Esophagus (tissue), 2 donors: ENCODE results near the gene NT5C. TPM values are rescaled to one million over a fixed set of nuclear protein-coding genes. Genes with fewer than 3 reads are reported as not detected.

Experiments used
- H3K27ac ChIP-seq, 2 donors: one replicate each; pipeline ENCODE4 v1.5.1; 2013; ENCODE audit warnings: low read depth in 2 of 2, mild to moderate bottlenecking in 2 of 2, inconsistent platforms in 1 of 2, low read length in 1 of 2, moderate library complexity in 1 of 2
- H3K27me3 ChIP-seq, 2 donors: one replicate each; pipeline ENCODE4 v1.6.1; 2013; ENCODE audit warnings: low read length in 2 of 2, control low read depth in 1 of 2, mild to moderate bottlenecking in 1 of 2; ENCODE audit not compliant: insufficient read depth in 2 of 2, control insufficient read depth in 1 of 2
- H3K36me3 ChIP-seq, 2 donors: one replicate each; pipeline ENCODE4 v1.6.1; 2013; ENCODE audit warnings: low read length in 1 of 2; ENCODE audit not compliant: control insufficient read depth in 2 of 2, insufficient read depth in 2 of 2
- H3K4me1 ChIP-seq, 2 donors: one replicate each; pipeline ENCODE4 v1.6.1; 2013; ENCODE audit warnings: low read length in 1 of 2; ENCODE audit not compliant: control insufficient read depth in 2 of 2, insufficient read depth in 2 of 2
- H3K4me3 ChIP-seq, 2 donors: one replicate each; pipeline ENCODE4 v1.5.1; 2013; ENCODE audit warnings: low read length in 2 of 2, mild to moderate bottlenecking in 2 of 2, low read depth in 1 of 2, moderate library complexity in 1 of 2
- H3K9me3 ChIP-seq, 2 donors: one replicate each; pipeline ENCODE4 v1.6.1; 2013; ENCODE audit warnings: mild to moderate bottlenecking in 2 of 2, low read depth in 1 of 2, low read length in 1 of 2, moderate library complexity in 1 of 2; ENCODE audit not compliant: control insufficient read depth in 2 of 2, insufficient read depth in 1 of 2
- WGBS, 2 donors: extraction: QIAGEN DNeasy Blood & Tissue Kit; methylation state at CpG; one replicate each; pipeline ENCODE4 v1.1.7; 2013; 5-methylcytosine and 5-hydroxymethylcytosine counted together
- polyA plus RNA-seq, 2 donors: library from polyadenylated mRNA; stranded (reverse); fragments of 200-250 nt; gene quantifications; one replicate each; pipeline ENCODE4 v1.2.3, GENCODE V29; 2013
- donor health status: healthy with polysubstance abuse.
- donor health status: Bipolar disorder and iron deficiency.

The NT5C gene
- polyA plus RNA-seq, 2 donors, result 64.2 to 79.0 TPM

GRCh38 chr17:75098861-75099260 is 32.7 kb downstream of the NT5C start:
- 74 to 80% methylated on average over 7 of the region's 7 CpGs for WGBS, 2 donors
- no peak overlapping the region for H3K27ac ChIP-seq
- peaks cover 0 to 16% of the 10 kb centered on the region in 2 donors for H3K36me3 ChIP-seq
- no peaks in the 10 kb centered on the region for H3K9me3 ChIP-seq
- no peak overlapping the region for H3K4me3 ChIP-seq
- peaks cover 0 to 19% of the 10 kb centered on the region in 2 donors for H3K4me1 ChIP-seq
- H3K27me3 ChIP-seq, result no peaks in the 10 kb centered on the region

DNA sequence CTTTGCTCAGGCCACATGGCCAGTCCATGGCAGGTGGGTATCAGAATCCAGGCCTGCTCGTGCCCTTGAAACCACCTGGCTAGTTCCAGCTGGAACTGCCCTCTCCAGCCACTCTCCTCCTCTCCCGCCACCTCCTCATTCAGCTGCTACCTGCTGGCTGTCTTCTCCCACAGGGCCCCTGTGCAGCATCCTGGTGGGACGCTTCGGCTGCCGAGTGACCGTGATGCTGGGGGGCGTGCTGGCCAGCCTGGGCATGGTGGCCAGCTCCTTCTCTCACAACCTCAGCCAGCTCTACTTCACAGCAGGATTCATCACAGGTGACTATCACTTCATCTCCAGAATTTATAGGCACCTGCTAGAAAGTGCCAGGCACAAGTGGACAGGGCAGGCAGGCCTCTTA is 33.7 kb downstream of the NT5C start:
- H3K4me3 ChIP-seq, result no peak overlapping the region
- H3K36me3 ChIP-seq, result peaks cover 0 to 15% of the 10 kb centered on the region in 2 donors
- no peaks in the 10 kb centered on the region for H3K9me3 ChIP-seq
- H3K27me3 ChIP-seq, result no peaks in the 10 kb centered on the region
- peaks cover 0 to 29% of the 10 kb centered on the region in 2 donors for H3K4me1 ChIP-seq
- WGBS, 2 donors, result 90 to 96% methylated on average over 7 of the region's 7 CpGs
- no peak overlapping the region for H3K27ac ChIP-seq

- Histone ChIP-seq H3K4me1 (peaks cover 0 to 43% of the 10 kb centered on the region in 2 donors), H3K27ac (peak overlapping the region; percentile 64 to 79), H3K4me3 (no peak overlapping the region), H3K36me3 (peaks cover 0 to 15% of the 10 kb centered on the region in 2 donors), H3K27me3 (no peaks in the 10 kb centered on the region), H3K9me3 (no peaks in the 10 kb centered on the region)
- whole genome bisulfite sequencing, 2 donors, result 26 to 28% methylated on average over 14 of the region's 14 CpGs
These were observed 35.4 kb downstream of the NT5C start for GRCh38 chr17:75096082-75096625.

GRCh38 chr17:75094871-75095399 is 36.6 kb downstream of the NT5C start:
- 76 to 81% methylated on average over 16 of the region's 16 CpGs for WGBS, 2 donors
- Histone ChIP-seq H3K36me3 (peaks cover 0 to 6% of the 10 kb centered on the region in 2 donors), H3K9me3 (no peaks in the 10 kb centered on the region), H3K27me3 (no peaks in the 10 kb centered on the region), H3K4me3 (no peak overlapping the region), H3K27ac (peak overlapping the region; percentile 8 to 61), H3K4me1 (peaks cover 0 to 52% of the 10 kb centered on the region in 2 donors)

DNA sequence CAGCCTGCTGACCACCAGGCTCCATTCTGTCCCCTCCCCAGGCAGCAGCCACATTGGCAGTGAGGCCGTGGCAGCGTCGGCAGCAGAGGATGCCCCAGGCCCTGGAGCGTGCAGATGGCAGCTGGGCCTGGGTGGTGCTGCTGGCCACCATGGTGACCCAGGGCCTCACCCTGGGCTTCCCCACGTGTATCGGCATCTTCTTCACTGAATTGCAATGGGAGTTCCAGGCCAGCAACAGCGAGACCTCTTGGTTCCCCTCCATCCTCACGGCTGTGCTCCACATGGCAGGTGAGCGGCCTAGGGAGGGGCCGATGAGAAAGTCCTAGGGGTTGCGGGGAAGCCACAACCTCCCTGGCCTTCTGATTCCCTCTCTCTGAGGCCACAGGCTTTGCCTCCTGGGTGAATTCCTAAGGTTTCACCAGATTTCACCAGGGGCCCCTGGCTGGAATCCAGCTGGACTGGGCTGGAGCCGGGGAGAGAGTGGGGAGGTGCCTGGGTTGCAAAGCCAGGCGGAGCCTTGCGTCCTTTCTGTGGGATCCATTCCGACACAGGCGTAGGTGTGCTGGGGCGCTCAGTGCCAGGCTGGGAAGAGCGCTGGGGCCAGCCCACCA is 37.9 kb downstream of the NT5C start:
- H3K36me3 ChIP-seq, result peaks cover 0 to 3% of the 10 kb centered on the region in 2 donors
- no peaks in the 10 kb centered on the region for H3K9me3 ChIP-seq
- H3K27ac ChIP-seq, result peak overlapping the region; percentile 67 to 89
- no peak overlapping the region for H3K4me3 ChIP-seq
- WGBS, 2 donors, result 62 to 73% methylated on average over 18 of the region's 18 CpGs
- H3K27me3 ChIP-seq, result no peaks in the 10 kb centered on the region
- peaks cover 0 to 57% of the 10 kb centered on the region in 2 donors for H3K4me1 ChIP-seq

GRCh38 chr17:75091855-75092327 is 39.7 kb downstream of the NT5C start:
- no peaks in the 10 kb centered on the region for H3K27me3 ChIP-seq
- H3K27ac ChIP-seq, result peak overlapping the region; percentile 48 to 93
- H3K4me3 ChIP-seq, result peak overlapping the region in 1 of 2 donors; percentile 1
- H3K36me3 ChIP-seq, result no peaks in the 10 kb centered on the region
- WGBS, 2 donors, result 61 to 65% methylated on average over 10 of the region's 10 CpGs
- H3K4me1 ChIP-seq, result peaks cover 3 to 57% of the 10 kb centered on the region in 2 donors
- H3K9me3 ChIP-seq, result no peaks in the 10 kb centered on the region

DNA sequence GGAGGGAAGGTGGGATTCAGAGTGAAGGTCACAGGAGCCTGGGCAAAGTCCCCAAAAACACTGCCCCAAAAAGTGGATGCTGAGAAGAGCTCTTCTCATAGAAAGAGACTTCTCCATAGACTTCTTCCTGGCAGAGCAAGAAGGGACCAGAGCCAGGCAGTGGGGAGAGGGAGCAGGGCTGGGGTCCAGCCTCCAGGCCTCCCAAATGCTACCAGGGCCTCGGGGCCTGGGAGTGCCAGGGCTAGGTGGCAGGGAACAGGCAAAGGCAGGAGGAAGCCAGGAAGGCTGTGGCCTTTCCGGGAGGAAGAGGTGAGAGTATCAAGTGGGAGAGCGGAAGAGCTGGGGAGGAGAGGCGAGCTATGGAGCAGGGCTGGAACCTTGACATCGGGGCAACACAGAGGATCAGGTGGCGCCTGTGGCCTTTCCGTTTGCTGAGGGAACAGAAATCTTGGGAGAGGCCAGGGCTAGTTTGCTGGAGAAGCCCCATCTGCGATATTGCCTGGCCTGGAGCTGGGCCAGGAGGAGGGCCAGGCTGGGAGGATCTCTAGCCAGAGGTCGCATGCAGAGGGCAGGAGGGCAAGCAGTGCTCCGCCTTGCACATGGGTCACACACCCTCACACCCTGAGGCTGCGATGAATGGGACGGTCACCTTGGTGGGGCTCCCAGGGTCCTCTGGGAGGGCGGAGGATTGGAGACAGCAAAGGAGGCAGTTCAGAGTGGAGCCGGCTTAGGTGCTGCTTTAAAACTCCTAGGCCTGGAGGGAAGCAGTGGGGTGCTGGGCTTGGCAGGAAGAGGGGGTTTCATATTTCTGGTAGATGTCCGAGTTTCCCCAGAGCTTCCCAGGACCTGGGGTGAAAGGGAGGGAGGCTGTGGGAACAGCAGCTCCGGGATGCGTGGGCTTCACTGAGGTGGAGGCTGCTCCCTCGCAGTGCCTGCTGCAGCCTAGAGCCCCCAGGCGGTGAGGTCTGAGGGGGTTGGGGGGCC is 40.4 kb downstream of the NT5C start:
- Histone ChIP-seq H3K27ac (peak overlapping the region; percentile 65 to 93), H3K4me3 (no peak overlapping the region), H3K9me3 (no peaks in the 10 kb centered on the region), H3K4me1 (peaks cover 3 to 55% of the 10 kb centered on the region in 2 donors), H3K36me3 (no peaks in the 10 kb centered on the region), H3K27me3 (no peaks in the 10 kb centered on the region)
- 38 to 48% methylated on average over 19 of the region's 19 CpGs for WGBS, 2 donors

DNA sequence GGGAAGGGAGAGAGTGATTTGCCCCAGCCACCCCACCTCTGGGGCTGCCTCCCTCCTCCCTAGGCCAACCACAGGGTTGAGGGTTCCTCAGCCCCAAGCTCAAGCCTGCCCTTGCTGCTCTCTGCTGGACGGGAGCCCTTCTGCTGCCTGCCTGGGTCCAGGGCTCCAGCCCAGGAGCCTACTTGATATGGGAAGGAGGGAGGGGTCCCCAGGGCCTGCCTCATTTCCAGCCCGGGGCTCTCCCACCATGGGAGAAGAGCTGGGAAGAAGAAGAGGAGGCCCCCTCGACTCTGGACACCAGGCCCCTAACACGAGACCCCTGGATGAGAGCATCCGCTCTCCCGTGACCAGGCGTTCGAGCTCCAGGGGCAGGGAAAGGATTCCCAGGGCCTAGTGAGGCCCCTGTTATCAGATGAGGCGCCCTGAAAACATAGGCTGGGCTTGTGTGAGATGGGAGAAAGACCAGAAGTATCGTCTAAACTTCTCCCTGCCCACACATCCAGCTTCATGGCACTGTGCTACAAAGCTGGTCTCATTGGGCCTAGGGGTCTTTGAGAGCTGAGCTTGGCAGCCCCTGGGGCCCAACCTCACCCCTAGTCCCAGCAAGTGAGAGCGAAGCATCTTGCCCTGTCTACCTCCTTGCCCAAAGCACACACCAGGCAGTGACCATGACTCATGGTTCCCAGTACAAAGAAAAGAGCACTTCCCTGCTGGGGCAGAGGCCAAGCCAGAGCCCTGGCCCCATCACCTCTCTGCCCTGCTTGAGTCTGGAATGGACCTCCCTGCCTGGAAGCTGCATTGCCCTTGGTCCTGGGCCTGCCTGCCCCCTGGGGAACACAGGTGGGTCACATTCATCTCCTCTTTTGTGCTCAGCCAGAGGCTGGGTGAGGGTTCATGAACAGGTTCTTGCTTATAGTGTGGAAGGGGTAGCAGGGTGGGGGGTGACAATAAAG is 42.8 kb downstream of the NT5C start:
- Histone ChIP-seq H3K27ac (peak overlapping the region; percentile 92 to 93), H3K4me1 (peaks cover 3 to 46% of the 10 kb centered on the region in 2 donors), H3K4me3 (peak overlapping the region; percentile 56 to 71), H3K36me3 (no peaks in the 10 kb centered on the region), H3K9me3 (no peaks in the 10 kb centered on the region), H3K27me3 (no peaks in the 10 kb centered on the region)
- 58 to 65% methylated on average over 11 of the region's 11 CpGs for WGBS, 2 donors
